KMS-11 (cell line): ENCODE results near the gene P2RX2.

Experiments
- H2AFZ ChIP-seq: fragments of 200-600 bp; sonication (generic); 2 replicates; pipeline ENCODE4 v1.6.1; 2016; ENCODE audit warnings: antibody characterized with exemption, mixed run types, low read depth
- H3K27ac ChIP-seq: fragments of 200-600 bp; sonication (generic); 2 replicates; pipeline ENCODE4 v1.6.1; 2016; ENCODE audit warnings: mild to moderate bottlenecking, mixed run types
- H3K27me3 ChIP-seq: fragments of 200-600 bp; sonication (generic); 2 replicates; pipeline ENCODE4 v1.6.1; 2017; ENCODE audit warnings: mild to moderate bottlenecking, low read depth, mixed run types, moderate library complexity; ENCODE audit not compliant: insufficient read depth
- H3K36me3 ChIP-seq: fragments of 200-600 bp; sonication (generic); 2 replicates; pipeline ENCODE4 v1.6.1; 2017; ENCODE audit warnings: mild to moderate bottlenecking, mixed run types; ENCODE audit not compliant: insufficient read depth
- H3K4me1 ChIP-seq: fragments of 200-600 bp; sonication (generic); 2 replicates; pipeline ENCODE4 v1.6.1; 2016; ENCODE audit warnings: mild to moderate bottlenecking, low read depth, mixed run types; ENCODE audit not compliant: poor library complexity, severe bottlenecking
- H3K4me2 ChIP-seq: fragments of 200-600 bp; sonication (generic); 2 replicates; pipeline ENCODE4 v1.7.0; 2016; ENCODE audit warnings: mild to moderate bottlenecking, mixed run types
- H3K4me3 ChIP-seq: fragments of 200-600 bp; sonication (generic); IDR thresholded peaks from 2 replicates; pipeline ENCODE4 v1.6.1; 2017; ENCODE audit warnings: low read depth, low read length, mixed read lengths; ENCODE audit not compliant: insufficient read depth
- H3K79me2 ChIP-seq: fragments of 200-600 bp; sonication (generic); 2 replicates; pipeline ENCODE4 v1.6.1; 2016; ENCODE audit warnings: low read depth, mixed run types; ENCODE audit not compliant: insufficient read depth
- H3K9ac ChIP-seq: fragments of 200-600 bp; sonication (generic); 2 replicates; pipeline ENCODE4 v1.6.1; 2016; ENCODE audit warnings: mild to moderate bottlenecking, mixed run types
- H4K20me1 ChIP-seq: fragments of 200-600 bp; sonication (generic); 2 replicates; pipeline ENCODE4 v1.6.1; 2016; ENCODE audit warnings: mild to moderate bottlenecking, mixed run types; ENCODE audit not compliant: insufficient read depth
- CTCF ChIP-seq: fragments of 200-600 bp; sonication (generic); conservative IDR thresholded peaks from 2 replicates; pipeline ENCODE4 v1.6.1; 2017; ENCODE audit warnings: low read depth, mild to moderate bottlenecking, antibody characterized with exemption, low read length, moderate library complexity, mixed read lengths

The P2RX2 gene

GRCh38 chr12:132574271-132574996 lies 44.1 kb upstream of the P2RX2 start:
- Histone ChIP-seq H3K4me3 (no peak overlapping the region), H3K4me1 (no peaks in the 10 kb centered on the region), H3K79me2 (no peaks in the 10 kb centered on the region), H3K27me3 (no peaks in the 10 kb centered on the region), H2AFZ (no peak overlapping the region), H3K36me3 (no peaks in the 10 kb centered on the region), H4K20me1 (no peaks in the 10 kb centered on the region), H3K27ac (no peak overlapping the region), H3K9ac (no peak overlapping the region), H3K4me2 (no peak overlapping the region)
- TF ChIP-seq CTCF, result no peak

GRCh38 chr12:132575661-132576060 lies 42.9 kb upstream of the P2RX2 start:
- no peaks in the 10 kb centered on the region for H3K36me3 ChIP-seq
- no peaks in the 10 kb centered on the region for H3K4me1 ChIP-seq
- no peak overlapping the region for H3K9ac ChIP-seq
- H2AFZ ChIP-seq, result no peak overlapping the region
- H3K4me2 ChIP-seq, result no peak overlapping the region
- TF ChIP-seq CTCF, result no peak
- H3K79me2 ChIP-seq, result no peaks in the 10 kb centered on the region
- H3K27ac ChIP-seq, result no peak overlapping the region
- no peaks in the 10 kb centered on the region for H4K20me1 ChIP-seq
- no peaks in the 10 kb centered on the region for H3K27me3 ChIP-seq
- no peak overlapping the region for H3K4me3 ChIP-seq

- no peak overlapping the region for H2AFZ ChIP-seq
- no peaks in the 10 kb centered on the region for H3K27me3 ChIP-seq
- H3K27ac ChIP-seq, result no peak overlapping the region
- no peak overlapping the region for H3K4me3 ChIP-seq
- H3K4me2 ChIP-seq, result no peak overlapping the region
- TF ChIP-seq CTCF, result no peak
- no peaks in the 10 kb centered on the region for H3K36me3 ChIP-seq
- no peaks in the 10 kb centered on the region for H3K4me1 ChIP-seq
- H4K20me1 ChIP-seq, result no peaks in the 10 kb centered on the region
- H3K79me2 ChIP-seq, result no peaks in the 10 kb centered on the region
- no peak overlapping the region for H3K9ac ChIP-seq
Measured at GRCh38 chr12:132576701-132577100, 41.9 kb upstream of the P2RX2 start.

GRCh38 chr12:132577191-132577920 lies 41.2 kb upstream of the P2RX2 start:
- Histone ChIP-seq H3K9ac (no peak overlapping the region), H3K4me2 (no peak overlapping the region), H3K27ac (no peak overlapping the region), H3K4me3 (no peak overlapping the region), H3K36me3 (no peaks in the 10 kb centered on the region), H4K20me1 (no peaks in the 10 kb centered on the region), H2AFZ (no peak overlapping the region), H3K4me1 (no peaks in the 10 kb centered on the region), H3K27me3 (no peaks in the 10 kb centered on the region), H3K79me2 (no peaks in the 10 kb centered on the region)
- TF ChIP-seq CTCF, result no peak
